ENCODE data around the gene PPP1R15A.
"Not testable (repeated sequence)": the region's sequence is repeated elsewhere in the genome, so short reads cannot be mapped to it uniquely, and the experiment has no call there.

PPP1R15A gene
- total RNA-seq = 2,183 to 2,671 reads per million in 2 donors

DNA sequence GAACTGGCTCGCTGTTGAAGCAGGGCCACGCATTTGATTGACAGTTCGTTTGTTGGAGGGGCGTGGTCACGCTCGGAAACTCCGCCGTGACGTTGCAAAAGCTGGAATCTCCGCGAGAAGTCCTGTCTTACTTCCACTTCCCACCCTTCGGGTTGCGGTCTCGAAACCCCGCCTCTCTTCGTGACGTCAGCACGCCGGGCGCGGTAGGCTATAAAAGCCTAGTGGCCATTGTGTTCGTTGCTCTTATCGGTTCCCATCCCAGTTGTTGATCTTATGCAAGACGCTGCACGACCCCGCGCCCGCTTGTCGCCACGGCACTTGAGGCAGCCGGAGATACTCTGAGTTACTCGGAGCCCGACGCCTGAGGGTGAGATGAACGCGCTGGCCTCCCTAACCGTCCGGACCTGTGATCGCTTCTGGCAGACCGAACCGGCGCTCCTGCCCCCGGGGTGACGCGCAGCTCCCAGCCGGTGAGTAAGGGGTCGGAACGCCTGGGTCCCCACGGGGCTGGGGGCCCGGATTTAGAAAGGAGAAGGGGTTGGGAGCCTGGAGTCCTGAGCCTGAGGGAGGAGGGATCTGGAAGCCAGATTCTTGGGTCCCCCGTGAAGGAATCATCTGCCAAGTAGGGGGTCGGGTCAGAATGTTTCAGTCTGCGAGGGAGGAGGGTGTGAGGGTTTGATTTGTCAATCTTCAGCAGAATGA, at the start of gene PPP1R15A:
PPP1R15A (plus strand) TSS at position 240 of the 702 bp plus-strand sequence. CDS start 813 bp downstream, outside the sequence.
- DNase-seq = peak; percentile 90 to 99 (median 97)

DNA sequence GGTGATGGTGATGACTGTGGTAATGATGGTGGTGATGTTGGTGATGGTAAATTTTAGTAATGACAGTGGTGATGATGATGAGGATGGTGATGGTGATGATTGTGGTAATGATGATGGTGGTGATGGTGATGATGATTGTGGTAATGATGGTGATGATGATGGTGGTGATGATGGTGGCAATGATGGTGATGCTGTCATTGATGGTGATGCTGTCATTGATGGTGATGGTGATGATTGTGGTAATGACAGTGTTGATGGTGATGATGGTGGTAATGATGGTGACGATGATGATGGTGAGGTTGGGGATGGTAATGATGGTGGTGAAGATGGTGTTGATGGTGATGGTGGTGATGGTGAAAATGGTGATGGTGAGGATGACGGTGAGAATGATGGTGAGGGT, 49.7 kb upstream of the PPP1R15A start:
- no peak for DNase-seq

DNA sequence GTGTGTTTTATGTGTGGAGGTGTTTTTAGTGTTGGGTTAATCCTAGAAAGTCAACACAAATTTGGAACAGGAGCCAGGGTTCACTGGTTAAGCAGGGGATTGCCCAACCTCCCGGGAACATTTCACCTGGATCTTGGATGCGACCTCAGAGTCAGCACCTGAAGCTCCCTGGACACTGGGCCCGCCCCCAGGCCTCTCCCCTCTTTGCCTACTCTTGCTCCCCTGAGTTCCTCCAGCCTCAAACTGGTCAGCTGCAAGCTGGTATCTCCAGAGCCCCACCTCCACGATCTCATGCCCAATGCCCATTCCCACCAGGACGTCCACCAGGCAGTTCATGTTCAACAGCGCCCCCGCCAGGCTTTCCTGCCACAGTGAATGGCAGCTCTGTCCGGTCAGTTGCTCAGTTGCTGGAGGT, 45.6 kb upstream of the PPP1R15A start:
- no peak for DNase-seq

DNA sequence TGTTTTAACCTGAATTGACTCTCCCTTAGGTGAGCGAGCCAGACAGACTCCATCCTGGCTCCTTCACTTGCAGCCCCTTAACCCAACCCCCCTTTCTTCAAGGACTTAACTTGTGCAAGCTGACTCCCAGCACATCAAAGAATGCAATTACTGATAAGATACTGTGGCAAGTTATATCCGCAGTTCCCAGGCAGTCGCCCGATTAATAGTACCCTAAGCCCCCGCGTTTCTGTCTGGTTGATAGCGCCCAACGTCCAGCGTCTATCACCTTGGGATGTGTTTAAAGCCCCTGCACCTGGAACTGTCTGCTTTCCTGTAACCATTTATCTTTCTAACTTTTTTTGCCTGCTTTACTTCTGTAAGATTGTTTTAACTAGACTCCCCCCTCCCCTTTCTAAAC, 42.1 kb upstream of the PPP1R15A start:
- DNase-seq = no peak

DNA sequence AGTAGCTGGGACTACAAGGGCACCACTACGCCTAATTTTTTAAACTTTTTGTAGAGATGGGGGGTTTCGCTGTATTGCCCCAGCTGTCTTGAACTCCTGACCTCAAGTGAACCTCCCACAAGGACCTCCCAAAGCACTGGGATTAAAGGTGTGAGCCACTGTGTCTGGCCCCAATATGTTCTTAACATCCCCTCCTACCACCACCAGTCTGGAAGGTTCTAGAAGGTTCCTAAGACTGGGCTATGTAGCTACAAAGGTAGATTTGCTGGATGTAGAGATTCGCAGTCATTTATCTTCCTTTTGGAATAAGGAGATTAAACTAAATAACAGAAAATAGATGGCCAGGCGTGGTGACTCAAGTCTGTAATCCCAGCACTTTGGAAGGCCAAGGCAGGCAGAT, 41.3 kb upstream of the PPP1R15A start:
- DNase-seq = no peak

DNA sequence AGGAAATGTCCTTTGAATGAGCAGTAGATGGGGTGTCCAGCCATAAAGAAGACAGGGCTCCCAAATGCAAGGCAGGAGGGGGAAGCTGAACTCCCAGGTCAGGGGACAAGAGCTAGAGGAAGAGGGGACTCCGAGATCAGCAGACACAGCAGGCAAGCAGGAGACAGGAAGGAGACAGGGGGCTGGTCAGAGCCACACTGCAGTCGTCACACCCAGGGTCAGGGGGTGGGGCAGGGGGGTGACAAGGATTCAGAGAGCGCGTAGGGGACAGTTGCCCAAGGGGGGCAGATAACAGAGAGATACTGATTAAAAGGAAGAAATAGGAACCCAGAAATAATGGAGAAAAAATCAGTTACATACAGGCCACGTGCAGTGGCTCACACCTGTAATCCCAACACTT, 39.2 kb upstream of the PPP1R15A start:
- DNase-seq = no peak

DNA sequence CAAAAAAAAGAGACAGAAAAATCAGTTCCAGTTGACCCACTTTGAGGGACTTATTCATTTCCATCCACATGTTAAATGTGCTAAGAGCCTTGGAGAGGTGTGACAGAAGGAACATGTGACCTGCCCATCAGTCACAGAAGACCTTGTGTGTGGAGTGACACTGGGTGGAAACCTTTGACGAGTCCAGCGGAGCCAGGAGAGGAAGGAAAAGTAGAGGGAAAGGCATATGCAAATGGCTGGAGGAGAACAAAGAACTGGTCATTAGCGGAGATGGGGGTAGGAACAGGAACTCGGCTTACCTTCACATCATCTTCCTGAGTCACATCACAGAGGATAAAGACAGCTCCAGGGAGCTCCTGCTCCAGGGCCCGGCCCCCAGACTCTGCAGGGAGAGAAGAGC, 38.2 kb upstream of the PPP1R15A start:
- no peak for DNase-seq

DNA sequence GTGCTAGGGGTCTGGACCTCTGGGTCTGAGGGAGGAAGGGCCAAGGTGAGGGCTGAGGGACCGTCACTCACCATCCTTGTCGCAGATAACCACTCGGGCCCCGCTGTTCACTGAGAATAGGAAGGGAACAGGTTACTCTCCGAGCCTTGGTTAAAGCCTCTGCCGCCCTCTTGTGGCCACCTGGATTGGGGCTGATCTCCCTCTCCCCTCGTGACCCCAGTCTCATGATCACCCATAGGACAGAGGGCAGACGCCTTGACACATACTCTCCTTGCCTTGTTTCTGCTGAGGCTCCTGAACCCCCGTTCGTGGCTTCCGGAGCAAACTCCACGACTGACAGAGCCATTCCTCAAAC, 36.5 kb upstream of the PPP1R15A start:
- peak; percentile 73 to 95 (median 86) for DNase-seq

DNA sequence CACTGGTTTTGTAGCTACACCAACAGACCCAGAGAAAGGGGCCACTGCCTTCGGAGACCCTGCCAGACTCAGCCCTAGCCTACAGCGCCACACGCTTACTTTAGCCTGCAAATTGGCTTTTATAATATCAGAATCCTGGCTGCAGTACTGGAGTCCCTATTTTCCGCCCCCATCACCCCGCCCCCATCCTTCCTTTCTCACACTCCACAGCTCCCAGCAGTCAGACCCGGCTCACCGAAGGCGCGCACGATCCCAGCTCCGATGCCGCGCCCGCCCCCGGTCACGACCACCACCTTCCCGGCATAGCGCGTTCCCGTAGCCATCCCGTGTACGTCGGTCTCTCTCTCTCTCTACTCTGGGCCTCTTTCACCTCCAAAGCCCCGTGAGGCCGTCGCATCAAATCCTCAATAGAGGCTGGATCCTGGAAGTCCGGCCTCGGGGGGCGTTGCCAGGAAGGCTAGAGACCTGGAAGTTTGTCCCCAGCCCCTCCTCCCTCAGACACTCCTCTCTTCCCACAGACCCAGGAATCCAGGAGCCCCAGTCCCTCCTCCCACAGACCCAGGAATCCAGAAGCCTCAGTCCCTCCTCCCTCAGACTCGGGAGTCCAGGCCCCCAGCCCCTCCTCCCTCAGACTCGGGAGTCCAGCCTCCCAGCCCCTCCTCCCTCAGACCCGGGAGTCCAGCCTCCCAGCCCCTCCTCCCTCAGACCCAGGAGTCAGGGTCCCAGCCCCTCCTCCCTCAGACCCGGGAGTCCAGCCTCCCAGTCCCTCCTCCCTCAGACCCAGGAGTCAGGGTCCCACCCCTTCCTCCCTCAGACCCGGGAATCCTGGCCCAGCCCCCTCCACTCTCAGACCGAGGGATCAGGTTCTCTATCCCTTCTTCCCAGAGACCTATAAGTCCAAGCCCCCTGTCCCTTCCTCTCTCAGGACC, 35.9 kb upstream of the PPP1R15A start, which contains the start of gene HSD17B14:
HSD17B14 (minus strand) TSS at position 403 of the 929 bp plus-strand sequence; CDS start at position 323, 80 bp downstream.
- no peak for DNase-seq

DNA sequence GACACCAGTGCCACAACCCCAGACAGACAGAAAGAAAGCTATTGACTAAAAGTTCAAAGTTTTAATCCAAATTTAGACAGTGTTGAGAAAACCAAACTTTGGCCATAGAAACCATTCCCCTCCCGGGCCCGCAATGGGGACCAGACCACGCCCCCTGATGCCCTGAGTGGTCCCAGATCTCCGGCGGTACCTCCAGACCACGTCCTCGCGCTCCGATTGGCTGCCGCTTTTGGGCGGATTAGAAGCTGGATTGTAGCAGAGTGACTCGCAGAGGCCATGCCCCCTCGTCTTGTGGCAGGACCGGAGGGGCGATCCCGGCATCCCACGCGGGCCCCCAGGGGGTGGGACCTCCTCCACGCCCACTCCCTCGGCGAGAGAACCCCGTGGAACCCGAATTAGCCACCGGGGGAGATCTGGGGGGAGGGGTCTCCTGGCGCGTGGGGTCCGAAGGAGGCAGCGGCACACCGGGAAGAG, 35.1 kb upstream of the PPP1R15A start:
- DNase-seq = peak; percentile 44 to 86 (median 71)

DNA sequence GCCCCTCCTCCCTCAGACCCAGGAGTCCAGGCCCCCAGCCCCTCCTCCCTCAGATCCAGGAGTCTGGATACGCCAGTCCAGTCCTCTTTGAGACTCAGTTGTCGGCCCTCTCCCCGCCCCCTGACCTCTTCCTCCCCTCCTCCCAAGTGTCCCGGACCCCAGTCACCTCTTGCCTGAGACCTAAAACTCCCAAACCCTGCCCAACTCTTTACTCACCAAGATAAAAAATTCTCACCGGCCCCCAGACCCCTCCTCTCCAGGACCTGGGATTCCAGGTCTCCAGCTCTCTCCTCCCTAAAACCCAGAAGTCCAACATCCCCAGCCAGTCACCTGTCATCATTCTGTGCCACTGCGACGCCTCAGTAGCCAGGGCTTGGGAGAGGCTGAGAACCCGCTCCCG, 34.5 kb upstream of the PPP1R15A start:
- no peak for DNase-seq

DNA sequence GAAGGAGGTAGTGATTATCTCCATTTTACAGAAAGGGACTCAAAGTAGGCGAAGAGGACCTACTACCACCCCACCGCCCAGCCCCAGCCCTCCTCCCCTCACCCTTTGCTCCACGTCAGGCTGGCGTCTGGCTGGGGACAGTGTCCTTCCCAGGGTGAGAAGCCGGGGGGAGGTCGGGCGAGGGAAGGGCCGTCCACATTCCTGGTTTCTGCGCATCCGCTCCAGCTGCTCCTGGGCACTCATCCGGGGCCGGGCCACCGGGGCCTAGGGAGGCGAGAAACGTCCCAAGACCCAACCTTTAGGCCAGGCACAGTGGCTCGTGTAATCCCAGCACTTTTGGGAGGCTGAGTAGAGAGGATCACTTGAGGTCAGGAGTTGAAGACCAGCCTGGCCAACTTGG, 31.2 kb upstream of the PPP1R15A start:
- no peak for DNase-seq

DNA sequence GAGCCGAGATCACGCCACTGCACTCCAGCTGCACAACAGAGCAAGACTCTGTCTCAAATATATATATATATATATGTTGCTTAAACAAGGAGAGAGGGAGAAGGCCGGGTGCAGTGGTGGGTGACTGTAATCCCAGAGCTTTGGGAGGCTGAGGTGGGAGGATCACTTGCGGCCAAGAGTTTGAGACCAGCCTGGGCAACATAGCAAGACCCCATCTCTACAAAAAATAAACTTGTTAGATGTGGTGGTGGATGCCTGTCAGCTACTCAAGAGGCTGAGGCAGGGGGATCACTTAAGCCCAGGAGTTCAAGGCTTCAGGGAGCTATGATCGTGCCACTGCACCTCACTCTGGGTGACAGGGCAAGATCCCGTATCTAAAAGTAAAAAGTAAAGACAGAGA, 30.6 kb upstream of the PPP1R15A start:
- DNase-seq = no peak

DNA sequence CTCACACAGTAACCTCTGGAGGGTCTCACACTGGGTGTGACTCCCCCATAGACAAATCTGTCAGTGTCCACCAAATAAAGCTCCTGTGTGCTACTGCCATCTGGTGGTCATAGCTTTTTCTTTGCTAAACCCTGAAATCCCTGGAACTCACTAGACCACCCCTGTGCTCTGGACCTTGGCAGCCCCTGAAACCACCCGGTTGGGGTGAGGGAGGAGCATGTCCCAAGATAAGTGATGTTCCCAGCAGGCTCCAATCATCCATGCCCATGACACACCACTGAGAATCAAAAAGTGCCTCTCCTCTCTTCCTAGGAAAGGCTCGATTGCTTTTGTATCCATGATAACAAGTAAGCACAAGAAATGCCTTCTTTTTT, 29.4 kb upstream of the PPP1R15A start:
- DNase-seq = peak in 2 of 5 experiments; percentile 29 to 47

DNA sequence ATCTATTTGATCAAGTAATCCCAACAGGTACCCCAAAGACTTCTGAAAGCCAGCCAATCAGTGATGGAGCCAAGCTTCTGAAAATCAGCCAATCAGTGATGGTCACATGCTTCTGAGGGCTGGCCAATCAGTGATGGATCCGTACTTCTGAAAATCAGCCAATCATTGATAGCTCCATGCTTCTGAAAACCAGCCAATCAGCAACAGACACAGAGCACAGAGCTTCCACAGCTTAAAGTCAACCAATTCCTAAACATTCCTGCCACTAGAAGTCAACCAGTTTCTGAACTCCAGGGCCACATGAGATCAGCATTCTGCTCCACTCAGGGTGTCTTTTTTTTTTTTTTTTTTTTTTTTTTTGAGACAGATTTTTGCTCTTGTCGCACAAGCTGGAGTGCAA, 27.7 kb upstream of the PPP1R15A start:
- peak in 1 of 5 experiments; percentile 58 for DNase-seq

DNA sequence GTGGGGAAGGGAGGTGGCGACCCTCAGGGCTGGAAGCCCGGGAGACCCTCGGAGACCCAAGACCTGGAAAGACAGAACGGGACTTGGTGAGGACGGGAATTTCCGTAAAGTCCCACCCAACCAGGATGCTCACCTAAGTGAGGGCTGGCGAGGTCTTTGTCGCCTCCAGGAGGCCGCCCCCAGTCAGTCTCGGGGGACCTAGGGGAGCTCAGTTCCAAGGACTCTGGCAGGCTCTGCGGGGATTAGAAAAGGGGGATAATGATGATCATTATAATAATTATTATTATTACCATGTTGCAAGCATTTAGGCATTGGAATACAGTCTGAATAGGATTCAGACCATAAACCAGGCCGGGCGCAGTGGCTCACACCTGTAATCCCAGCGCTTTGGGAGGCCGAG, 26.8 kb upstream of the PPP1R15A start:
- DNase-seq = no peak

DNA sequence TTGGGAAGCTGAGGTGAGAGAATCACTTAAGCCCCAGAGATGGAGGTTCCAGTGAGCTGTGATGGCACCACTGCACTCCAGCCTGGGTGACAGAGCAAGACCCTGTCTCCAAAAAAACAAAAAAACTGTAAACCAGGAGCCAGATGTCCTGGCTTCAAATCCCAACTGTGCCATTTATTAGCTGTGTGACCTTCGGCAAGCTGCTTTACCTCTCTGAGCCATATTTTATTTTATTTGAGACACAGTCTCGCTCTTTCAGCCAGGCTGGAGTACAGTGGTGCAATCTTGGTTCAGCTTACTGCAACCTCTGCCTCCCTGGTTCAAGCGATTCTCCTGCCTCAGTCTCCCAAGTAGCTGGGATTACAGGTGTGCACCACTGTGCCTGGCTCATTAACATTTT, 25.6 kb upstream of the PPP1R15A start:
- DNase-seq = not testable (repeated sequence)

DNA sequence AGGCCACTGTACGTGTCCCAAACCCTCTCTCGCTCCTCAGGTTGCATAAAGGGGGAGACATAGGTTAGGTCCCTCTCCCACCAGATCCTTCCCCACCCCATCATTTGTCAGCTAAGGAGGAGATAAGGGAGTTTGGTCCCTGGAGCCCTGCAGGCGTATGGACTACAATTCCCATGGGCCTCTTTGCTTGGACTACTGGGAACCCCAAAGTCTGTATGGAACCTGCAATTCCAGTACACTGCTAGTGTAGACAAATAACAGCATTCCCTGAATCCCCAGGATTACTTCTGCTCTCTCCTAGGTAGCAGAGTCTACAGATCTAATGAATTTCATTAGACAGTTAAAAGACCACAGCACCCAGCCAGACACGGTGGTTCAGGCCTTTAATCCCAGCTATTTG, 19.9 kb upstream of the PPP1R15A start:
- DNase-seq = no peak

DNA sequence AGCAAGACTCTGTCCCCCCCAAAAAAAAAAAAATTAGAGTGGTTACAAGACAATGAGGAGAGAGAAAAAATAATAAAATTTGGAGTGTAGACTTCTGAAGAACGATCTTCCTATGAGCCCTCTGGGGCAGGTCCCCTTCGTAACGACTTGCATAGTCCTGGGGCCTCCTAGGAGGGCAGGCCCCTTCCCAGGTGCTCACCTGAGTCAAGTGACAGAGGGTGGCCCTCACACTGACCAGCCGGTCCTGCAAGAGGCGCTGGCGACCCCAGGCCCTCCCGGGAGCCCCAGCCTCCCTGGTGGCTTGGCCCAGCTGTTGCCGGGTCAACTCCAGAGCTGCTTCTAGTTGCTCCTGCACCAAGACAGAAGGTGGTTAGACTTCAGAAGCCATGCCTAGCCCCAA, 18.7 kb upstream of the PPP1R15A start:
- DNase-seq = no peak

DNA sequence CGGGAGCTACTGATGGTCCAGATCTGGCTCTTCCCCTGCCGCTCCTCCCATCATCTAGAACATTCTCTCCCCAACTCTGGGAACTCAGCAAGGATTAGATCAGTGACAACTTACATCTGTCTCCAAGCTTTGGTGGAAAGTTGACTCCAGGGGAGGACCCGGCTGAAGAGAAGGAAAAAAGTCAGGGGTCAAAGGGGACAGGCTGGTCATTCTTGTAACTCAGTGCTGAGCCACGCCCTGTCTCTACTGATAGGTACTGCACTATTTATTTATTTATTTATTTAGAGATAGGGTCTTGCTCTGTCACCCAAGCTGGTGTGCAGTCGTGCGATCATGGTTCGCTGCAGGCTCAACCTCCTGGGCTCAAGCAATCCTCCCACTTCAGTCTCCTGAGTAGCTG, 18.1 kb upstream of the PPP1R15A start:
- DNase-seq = no peak

DNA sequence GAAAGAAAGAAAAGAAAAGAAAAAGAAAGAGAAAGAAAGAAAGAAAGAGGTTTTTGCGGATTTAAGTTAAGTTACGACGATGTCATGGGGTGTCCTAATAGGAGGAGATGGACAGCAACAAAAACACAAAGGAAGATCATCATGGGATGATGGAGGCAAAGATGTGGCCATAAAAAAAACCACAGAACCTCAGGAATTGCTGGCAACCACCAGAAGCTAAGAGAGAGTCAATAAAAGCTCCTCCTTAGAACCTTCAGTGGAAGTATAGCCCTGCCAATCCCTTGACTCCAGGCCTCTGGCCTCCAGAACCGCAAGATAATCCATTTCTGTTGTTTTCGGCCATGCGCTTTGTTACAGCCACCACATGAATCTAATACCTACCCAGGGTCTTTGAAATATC, 15.3 kb upstream of the PPP1R15A start:
- no peak for DNase-seq

DNA sequence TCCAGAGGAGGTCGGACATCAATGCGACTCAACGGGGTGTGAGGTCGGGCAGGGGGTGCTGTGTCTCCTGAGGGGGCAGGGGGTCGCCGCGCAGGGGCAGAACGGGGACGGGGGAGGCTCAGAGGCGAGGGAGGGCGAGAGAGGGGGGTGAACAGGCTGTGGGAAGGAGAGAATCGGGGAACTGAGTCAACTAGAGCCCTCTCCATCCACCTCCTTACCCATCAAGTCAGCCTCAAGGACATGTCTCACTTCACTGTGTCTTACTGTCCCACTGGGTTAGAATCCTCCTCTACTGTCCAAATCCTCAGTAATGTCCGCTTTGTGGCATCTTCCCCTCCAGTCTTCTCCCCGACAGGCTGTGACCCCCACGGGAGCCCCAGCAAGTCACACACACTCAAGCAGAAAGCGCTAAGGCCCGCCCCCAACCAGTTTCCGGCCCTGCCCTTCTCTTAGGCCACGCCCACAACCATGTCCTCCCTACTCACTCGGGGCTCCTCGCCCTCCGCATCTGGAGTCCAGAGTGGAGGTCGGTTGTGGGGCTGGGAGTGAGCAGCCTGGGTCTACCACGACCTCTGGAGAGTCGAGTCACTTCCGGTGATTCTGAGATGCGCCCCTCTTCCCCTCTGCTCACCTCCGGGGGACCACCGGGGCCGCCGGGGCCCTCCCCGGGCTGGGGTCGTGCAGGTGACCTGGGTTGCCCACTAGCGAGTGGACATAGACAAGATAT, 13.1 kb upstream of the PPP1R15A start:
- DNase-seq = peak; percentile 57 to 83 (median 61)
